Measurements from ENCODE around the gene BNC2.

Gene BNC2

GRCh38 chr9:16869131-16869881 is 1.2 kb downstream of the BNC2 start:
- no peak for DNase-seq

- no peak for DNase-seq
Observed at GRCh38 chr9:16868701-16869100, 1.8 kb downstream of the BNC2 start.

- DNase-seq = no peak
Observed at GRCh38 chr9:16867576-16868311, 2.7 kb downstream of the BNC2 start.

DNA sequence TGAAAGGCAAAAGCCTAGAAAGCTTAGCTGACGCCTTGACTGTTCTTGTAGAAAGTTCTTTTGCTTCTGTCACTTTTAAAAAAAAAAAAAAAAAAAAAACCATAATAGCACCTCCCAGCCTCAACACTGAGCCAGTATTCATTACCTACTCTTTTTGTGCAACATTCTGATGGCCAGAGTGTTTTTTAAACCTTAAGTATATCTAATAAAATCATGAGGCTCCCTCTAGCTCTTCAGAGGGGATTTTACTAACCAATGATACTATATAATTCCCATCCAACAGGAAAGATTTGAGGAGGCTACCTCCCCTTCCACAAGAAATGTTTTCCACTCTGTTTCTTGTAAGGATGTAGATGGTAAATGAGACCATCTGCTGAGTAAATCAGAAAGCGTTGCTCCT is 3.9 kb downstream of the BNC2 start:
- no peak for DNase-seq

- no peak for DNase-seq
Observed at GRCh38 chr9:16864649-16865434, 5.6 kb downstream of the BNC2 start.

DNA sequence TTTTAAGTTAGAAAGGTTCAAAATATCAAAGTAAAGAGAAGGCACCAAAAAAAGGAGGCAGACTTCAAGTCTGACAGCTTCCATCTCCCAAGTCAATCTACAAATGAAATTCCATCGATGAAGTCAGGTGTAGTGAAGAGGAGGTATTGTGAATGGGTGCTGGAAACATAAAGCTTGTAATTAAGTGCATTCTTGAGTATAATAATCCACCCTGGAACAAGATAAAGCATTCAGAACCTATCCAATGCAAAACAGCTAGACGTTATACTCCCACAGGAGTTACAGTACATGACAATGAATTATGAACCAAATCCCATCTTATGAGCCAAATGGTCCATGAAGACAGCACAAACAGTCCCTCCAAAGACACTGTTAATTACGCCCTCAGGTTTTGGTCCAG is 22.3 kb downstream of the BNC2 start:
- no peak for DNase-seq

DNA sequence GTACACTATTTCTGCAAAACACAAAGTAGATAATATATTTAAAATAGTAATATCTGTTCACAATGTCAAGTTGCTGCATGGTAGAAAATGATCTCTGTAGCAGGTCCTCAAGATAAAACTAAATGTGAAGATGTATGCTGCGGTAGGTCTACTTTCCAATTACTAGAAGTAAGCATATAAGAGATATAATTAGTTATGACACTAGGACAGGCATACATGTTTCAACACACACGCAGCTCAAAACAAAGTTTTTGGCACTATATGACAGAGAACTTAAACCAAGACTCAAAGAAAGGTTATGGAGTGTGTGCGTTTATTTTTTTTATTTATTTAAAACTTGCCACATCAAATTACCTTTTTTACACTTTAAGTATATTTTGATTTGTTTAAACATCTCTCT is 23.5 kb downstream of the BNC2 start:
- DNase-seq = no peak

DNA sequence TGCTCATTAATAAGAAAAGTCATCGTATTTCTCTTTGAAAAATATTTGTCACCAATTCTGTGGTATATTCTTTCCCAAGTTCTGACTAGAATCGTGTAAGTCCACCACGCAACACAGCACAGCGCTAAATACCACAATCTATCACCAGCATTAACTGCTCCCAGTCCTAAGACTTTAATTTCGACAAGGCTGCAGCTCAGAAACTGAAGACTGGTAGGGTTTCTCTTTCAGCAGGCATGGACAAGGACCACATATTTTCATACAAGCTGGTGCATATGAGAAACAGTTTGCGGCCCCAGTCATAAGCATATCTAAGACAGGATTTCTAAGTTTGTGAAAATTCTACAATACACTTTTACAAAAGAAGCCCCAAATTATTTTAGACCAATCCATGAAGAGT is 24.1 kb downstream of the BNC2 start:
- no peak for DNase-seq

DNA sequence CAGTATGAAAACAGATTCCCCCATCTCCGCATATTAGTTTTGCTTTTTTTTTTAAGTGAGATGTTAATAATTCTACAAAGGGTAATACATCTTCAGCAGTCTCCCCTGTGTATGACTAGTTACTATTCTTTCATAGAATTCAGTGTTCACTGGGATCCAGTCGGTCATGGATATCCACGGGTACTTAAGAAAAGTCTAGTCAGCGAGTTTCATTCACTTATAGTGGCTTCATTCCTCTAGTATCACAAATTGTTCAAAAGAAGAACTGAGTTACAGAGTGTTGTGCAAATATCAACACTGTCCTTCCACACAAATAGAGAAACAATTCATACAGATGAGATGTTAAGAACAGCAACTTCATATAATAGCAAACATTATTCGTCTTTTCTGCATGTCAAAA is 35.7 kb downstream of the BNC2 start:
- DNase-seq = no peak

GRCh38 chr9:16833296-16833835 is 37.1 kb downstream of the BNC2 start:
- no peak for DNase-seq

- no peak for DNase-seq
Observed at GRCh38 chr9:16832101-16832500, 38.4 kb downstream of the BNC2 start.

DNA sequence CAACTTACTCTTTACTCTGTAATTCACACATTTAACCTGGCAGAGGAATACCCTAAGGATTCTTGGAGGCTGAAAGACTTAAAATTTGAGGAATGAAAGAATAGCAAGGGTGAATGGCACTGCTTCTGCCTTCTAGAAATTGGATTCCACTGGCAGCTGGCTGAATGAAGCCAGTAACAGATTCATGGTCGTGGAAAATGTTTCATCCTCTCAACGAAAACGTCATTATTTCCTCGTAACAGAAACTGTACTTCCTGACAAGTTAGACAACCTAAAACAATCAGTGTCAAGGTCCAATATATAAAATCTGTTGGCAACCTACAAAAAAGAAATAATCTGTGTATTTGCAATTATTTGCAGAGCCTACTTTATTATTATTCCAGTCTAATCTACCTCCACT is 39.7 kb downstream of the BNC2 start:
- DNase-seq = no peak

GRCh38 chr9:16828340-16829281 is 41.9 kb downstream of the BNC2 start:
- DNase-seq = peak; percentile 38

DNA sequence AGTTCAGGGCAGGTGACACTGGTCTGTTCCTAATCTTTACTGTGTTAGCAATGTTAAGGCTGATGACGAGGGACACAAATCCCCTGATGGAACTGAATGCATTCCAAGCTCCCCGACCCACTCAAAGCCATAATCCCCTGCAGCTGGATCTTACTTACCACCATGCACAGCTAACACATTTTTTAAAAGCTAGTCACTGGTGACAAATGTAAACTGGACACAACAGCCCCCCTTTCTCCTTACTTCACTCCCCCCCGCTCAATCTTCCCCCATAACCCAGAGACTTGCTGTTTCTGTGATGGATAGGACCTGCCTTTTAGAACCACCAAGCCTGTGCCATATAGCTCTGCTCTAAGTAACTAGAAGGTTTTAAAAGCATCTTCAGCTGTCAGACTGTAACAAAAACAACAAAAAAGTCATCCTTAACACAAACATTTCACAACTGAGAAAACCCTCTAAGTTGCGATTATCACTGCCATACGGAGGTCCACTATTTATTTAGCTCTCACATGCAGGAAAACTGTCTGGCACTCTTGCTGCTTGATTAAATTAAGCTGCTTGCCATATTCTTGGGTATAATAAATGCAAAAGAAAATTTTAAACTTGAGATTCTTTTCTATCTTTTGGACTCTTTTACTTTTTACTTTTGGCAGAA is 44.4 kb downstream of the BNC2 start:
- DNase-seq = no peak

DNA sequence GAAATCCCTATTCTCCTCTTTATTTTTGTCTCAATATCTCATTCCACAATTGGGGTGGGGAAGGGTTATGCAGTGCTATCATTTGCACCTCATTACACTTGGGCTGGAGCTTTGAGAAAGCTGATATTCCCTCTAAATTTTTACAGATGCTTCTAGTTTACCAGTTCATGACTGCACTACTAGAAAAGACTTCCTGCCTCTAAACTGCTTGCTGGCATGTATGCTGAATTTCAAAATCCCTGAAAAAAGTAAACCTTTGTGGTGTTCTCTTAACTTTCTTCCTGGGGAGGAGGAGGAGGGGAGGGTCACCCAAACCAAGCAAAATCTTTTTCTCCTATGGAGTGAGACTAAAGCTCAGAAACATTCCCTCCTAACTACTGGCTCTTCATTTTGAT is 45.1 kb downstream of the BNC2 start:
- no peak for DNase-seq

- peak; percentile 42 for DNase-seq
Observed at GRCh38 chr9:16824545-16825330, 45.7 kb downstream of the BNC2 start.

GRCh38 chr9:16823906-16824305 is 46.6 kb downstream of the BNC2 start:
- DNase-seq = no peak

GRCh38 chr9:16821344-16821743 is 49.1 kb downstream of the BNC2 start:
- DNase-seq = no peak

GRCh38 chr9:16817514-16817913 is 53.0 kb downstream of the BNC2 start:
- no peak for DNase-seq

- no peak for DNase-seq
Observed at GRCh38 chr9:16817002-16817401, 53.5 kb downstream of the BNC2 start.

GRCh38 chr9:16816011-16816410 is 54.5 kb downstream of the BNC2 start:
- no peak for DNase-seq
